ENCODE measurements around the gene MAEL. TPM values are rescaled to one million over a fixed set of nuclear protein-coding genes. Genes with fewer than 3 reads are reported as not detected.

Gene MAEL
- total RNA-seq, 4 donors from 2014 or later, result not detected

- no peak overlapping the region for H3K27ac ChIP-seq
- DNase-seq, result no peak
- H3K36me3 ChIP-seq, result no peaks in the 10 kb centered on the region
- intact Hi-C loops (cut with DNase I; ENCODE audit: low total_unique reads) (no loop called here), in situ Hi-C loops (cut with MboI; ENCODE audit: low pct_ligation_motif_present in 1 of 4, low pct_unique_long_range_greater_than_20kb in 1 of 4, low sequenced_read_pairs in 3 of 4) (no loop called here)
- WGBS, 2 donors (ENCODE audit: low coverage in 1 of 2), result 77 to 87% methylated on average over 3 to 5 of the region's 5 CpGs
- H3K4me1 ChIP-seq, result no peaks in the 10 kb centered on the region
- TF ChIP-seq EP300 (IDR thresholded peaks at IDR 0.05; ENCODE audit: low read depth), result no peak
- TF ChIP-seq POLR2A (IDR thresholded peaks at IDR 0.05), result no peak
- TF ChIP-seq POLR2AphosphoS5 (IDR thresholded peaks at IDR 0.05), result no peak
- TF ChIP-seq CTCF (IDR thresholded peaks at IDR 0.05), result no peak
- peaks cover 49% of the 10 kb centered on the region for H3K27me3 ChIP-seq
- no peaks in the 10 kb centered on the region for H3K9me3 ChIP-seq
- no peak overlapping the region for H3K4me3 ChIP-seq
Measured at GRCh38 chr1:166969074-166969677, 19.9 kb upstream of the MAEL start.

- Histone ChIP-seq H3K9me3 (no peaks in the 10 kb centered on the region), H3K4me3 (no peak overlapping the region), H3K27ac (no peak overlapping the region), H3K27me3 (peaks cover 54% of the 10 kb centered on the region), H3K36me3 (no peaks in the 10 kb centered on the region), H3K4me1 (peaks cover 3 to 12% (median 8%) of the 10 kb centered on the region in 4 donors)
- TF ChIP-seq CTCF (IDR thresholded peaks at IDR 0.05), result no peak
- no peak for TF ChIP-seq POLR2AphosphoS5 (IDR thresholded peaks at IDR 0.05)
- no peak for TF ChIP-seq POLR2A (IDR thresholded peaks at IDR 0.05)
- no peak for TF ChIP-seq EP300 (IDR thresholded peaks at IDR 0.05; ENCODE audit: low read depth)
- in situ Hi-C loops (cut with MboI; ENCODE audit: low pct_ligation_motif_present in 1 of 4, low pct_unique_long_range_greater_than_20kb in 1 of 4, low sequenced_read_pairs in 3 of 4), result no loop called here
- 81 to 87% methylated on average over 3 of the region's 3 CpGs for WGBS, 2 donors (ENCODE audit: low coverage in 1 of 2)
- DNase-seq, result no peak
- intact Hi-C loops (cut with DNase I; ENCODE audit: low total_unique reads), result no loop called here
Measured at GRCh38 chr1:166971252-166971651, 17.8 kb upstream of the MAEL start.

GRCh38 chr1:166972193-166972592 is 16.9 kb upstream of the MAEL start:
- Histone ChIP-seq H3K9me3 (no peaks in the 10 kb centered on the region), H3K36me3 (no peaks in the 10 kb centered on the region), H3K4me3 (no peak overlapping the region), H3K4me1 (peaks cover 3 to 14% (median 9%) of the 10 kb centered on the region in 4 donors), H3K27ac (no peak overlapping the region), H3K27me3 (peaks cover 49% of the 10 kb centered on the region)
- in situ Hi-C loops (cut with MboI; ENCODE audit: low pct_ligation_motif_present in 1 of 4, low pct_unique_long_range_greater_than_20kb in 1 of 4, low sequenced_read_pairs in 3 of 4) (no loop called here), intact Hi-C loops (cut with DNase I; ENCODE audit: low total_unique reads) (no loop called here)
- TF ChIP-seq POLR2AphosphoS5 (IDR thresholded peaks at IDR 0.05), result no peak
- TF ChIP-seq POLR2A (IDR thresholded peaks at IDR 0.05), result no peak
- TF ChIP-seq CTCF (IDR thresholded peaks at IDR 0.05), result no peak
- no peak for TF ChIP-seq EP300 (IDR thresholded peaks at IDR 0.05; ENCODE audit: low read depth)
- no peak for DNase-seq
- 50 to 59% methylated on average over 3 of the region's 3 CpGs for WGBS, 2 donors (ENCODE audit: low coverage in 1 of 2)

- in situ Hi-C loops (cut with MboI; ENCODE audit: low pct_ligation_motif_present in 1 of 4, low pct_unique_long_range_greater_than_20kb in 1 of 4, low sequenced_read_pairs in 3 of 4) (no loop called here), intact Hi-C loops (cut with DNase I; ENCODE audit: low total_unique reads) (no loop called here)
- 53% methylated on average over 2 of the region's 2 CpGs; no CpG with 5 or more reads in 1 of the 2 donors for WGBS, 2 donors (ENCODE audit: low coverage in 1 of 2)
Measured at GRCh38 chr1:166972826-166973225, 16.3 kb upstream of the MAEL start.

More at GRCh38 chr1:166972826-166973225, 16.3 kb upstream of the MAEL start:
- Histone ChIP-seq H3K4me1 (peaks cover 3 to 14% (median 9%) of the 10 kb centered on the region in 4 donors), H3K27me3 (peaks cover 49% of the 10 kb centered on the region), H3K4me3 (no peak overlapping the region), H3K9me3 (no peaks in the 10 kb centered on the region), H3K27ac (no peak overlapping the region), H3K36me3 (no peaks in the 10 kb centered on the region)
- TF ChIP-seq POLR2A (IDR thresholded peaks at IDR 0.05) (no peak), EP300 (IDR thresholded peaks at IDR 0.05; ENCODE audit: low read depth) (no peak), POLR2AphosphoS5 (IDR thresholded peaks at IDR 0.05) (no peak), CTCF (IDR thresholded peaks at IDR 0.05) (no peak)
- no peak for DNase-seq
